GM10266 (cell line): ENCODE data around the gene LHFPL6.

Source experiments
- DNase-seq: peaks from one replicate; pipeline ENCODE4 v3.0.0; 2012; ENCODE audit errors: extremely low spot score
- TF ChIP-seq, protein P1 (sequence below): IDR thresholded peaks from 2 replicates; pipeline ENCODE4 v1.5.1; 2012; ENCODE audit warnings: mild to moderate bottlenecking, low read depth; ENCODE audit not compliant: control insufficient read depth, insufficient read depth; ENCODE audit errors: missing control alignments

The LHFPL6 gene

DNA sequence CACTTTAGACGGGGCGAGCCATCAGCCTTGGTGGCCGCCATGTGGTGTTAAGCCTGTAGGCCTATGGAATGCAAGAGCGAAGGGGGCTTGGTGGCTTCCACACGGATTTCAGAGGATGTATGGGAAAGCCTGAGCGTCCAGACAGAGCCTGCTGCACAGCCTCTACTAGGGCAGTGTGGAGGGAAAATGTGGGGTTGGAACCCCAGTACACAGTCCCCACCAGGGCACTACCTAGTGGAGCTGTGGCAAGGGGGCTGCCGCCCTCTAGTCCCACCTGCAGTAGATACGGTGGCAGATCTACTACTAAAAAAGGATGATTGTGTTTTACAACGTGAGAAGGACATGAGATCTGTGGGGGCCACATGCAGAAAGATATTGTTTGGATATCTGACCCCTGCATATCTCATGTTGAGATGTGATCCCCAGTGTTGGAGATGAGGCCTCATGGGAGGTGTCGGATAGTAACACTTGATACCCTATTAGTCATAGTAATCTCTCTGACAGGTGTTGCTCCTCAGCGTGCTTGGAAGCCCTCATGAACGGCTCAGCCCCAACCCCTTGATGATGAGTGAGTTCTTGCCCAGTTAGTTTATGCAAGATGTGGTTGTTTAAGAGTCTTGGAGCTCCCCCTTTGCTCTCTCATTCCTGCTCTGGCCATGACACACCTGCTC, 45.6 kb downstream of the LHFPL6 start:
- TF ChIP-seq, protein P1, sequence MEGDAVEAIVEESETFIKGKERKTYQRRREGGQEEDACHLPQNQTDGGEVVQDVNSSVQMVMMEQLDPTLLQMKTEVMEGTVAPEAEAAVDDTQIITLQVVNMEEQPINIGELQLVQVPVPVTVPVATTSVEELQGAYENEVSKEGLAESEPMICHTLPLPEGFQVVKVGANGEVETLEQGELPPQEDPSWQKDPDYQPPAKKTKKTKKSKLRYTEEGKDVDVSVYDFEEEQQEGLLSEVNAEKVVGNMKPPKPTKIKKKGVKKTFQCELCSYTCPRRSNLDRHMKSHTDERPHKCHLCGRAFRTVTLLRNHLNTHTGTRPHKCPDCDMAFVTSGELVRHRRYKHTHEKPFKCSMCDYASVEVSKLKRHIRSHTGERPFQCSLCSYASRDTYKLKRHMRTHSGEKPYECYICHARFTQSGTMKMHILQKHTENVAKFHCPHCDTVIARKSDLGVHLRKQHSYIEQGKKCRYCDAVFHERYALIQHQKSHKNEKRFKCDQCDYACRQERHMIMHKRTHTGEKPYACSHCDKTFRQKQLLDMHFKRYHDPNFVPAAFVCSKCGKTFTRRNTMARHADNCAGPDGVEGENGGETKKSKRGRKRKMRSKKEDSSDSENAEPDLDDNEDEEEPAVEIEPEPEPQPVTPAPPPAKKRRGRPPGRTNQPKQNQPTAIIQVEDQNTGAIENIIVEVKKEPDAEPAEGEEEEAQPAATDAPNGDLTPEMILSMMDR, result no peak
- no peak for DNase-seq

DNA sequence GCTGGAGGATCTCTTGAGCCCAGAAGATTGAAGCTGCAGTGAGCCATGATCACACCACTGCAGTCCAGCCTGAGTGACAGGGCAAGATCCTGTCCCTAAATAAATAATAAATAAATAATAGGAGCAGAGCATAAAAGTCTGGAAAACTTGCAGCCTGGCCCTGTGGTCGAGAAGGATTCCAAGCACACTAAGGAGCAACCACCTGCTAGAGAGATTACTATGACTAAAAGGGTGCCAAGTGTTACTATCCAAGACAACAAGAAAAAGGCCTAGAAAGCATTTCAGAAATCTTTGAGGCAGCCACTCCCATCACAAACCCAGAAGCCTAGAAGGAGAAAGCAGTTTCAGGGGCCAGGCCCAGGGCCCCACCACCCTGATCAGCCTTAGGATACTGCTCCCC, 46.1 kb downstream of the LHFPL6 start:
- TF ChIP-seq, protein P1, result no peak
- no peak for DNase-seq

DNA sequence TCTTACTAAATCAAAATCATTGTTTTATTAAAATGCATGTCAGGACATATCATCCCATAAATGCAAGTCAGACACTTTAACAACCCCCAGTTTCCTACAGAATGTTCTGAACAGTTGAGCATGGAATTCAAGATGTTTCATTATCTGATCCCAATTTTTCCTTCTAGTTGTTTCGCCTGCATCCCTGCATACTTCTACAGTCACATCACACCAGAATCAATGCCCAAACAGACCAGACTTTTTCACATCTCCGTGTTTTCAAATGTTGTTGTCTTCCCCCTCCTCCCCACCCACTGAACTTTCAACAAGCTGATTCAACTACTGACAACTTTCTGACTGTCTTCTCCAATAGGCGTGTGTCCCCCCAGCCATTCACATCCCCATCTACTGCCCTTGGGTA, 48.6 kb downstream of the LHFPL6 start:
- DNase-seq, result no peak
- TF ChIP-seq, protein P1, result no peak

DNA sequence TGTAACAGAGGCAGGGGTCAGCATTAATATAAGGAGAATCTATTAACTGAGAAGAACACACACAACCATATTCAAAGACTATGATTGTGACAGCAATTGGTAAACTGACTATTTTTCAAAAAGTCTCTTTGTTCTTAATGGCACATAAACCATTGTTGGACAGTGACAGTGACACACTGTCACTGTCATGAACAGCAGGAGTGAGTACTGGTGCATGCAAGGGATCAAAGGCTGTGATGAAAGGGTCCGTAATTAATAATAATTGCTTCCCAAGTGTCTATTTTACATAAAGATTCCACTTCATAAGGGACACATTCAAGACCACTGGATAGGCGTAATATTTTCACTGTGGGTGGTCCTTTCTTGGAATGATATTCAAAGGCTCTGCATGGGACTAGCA, 50.7 kb downstream of the LHFPL6 start:
- TF ChIP-seq, protein P1, result no peak
- DNase-seq, result no peak

DNA sequence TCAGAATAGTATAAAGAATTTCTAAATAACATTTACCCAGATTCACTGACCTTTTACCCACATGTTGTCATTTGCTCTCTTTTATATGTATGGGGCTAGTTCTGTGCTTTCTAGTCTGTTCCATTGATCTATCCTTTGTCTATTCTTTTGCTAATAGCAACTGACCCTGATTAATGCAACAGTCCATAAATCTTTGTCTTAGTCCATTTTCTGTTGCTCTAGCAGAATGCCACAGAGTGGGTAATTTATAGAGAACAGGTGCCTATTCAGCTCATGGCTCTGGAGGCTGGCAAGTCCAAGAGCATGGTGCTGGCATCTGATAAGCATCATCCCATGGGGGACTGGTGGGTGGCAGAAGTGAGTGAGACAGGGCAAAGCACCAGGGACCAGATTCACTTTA, 52.1 kb downstream of the LHFPL6 start:
- DNase-seq, result no peak
- TF ChIP-seq, protein P1, result no peak

DNA sequence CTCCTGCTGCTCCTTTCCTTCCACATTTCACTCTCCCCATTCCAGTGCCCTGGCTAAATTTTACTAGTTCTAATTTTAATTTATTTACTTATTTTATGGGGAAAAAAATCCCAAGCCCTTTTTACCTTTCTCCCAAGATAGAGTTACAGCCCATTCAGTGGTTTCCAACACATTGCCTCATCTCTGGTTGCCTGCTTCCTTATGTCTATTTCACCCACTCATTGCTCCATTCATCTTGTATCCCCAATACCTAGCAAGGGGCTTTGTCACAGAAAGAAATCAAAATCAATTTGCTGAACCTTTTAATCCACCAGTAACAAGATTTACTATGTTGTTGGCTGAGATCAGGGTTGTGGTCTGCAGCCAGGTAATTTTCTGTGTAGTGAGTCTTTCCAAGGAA, 55.9 kb downstream of the LHFPL6 start:
- TF ChIP-seq, protein P1, result no peak
- DNase-seq, result no peak

DNA sequence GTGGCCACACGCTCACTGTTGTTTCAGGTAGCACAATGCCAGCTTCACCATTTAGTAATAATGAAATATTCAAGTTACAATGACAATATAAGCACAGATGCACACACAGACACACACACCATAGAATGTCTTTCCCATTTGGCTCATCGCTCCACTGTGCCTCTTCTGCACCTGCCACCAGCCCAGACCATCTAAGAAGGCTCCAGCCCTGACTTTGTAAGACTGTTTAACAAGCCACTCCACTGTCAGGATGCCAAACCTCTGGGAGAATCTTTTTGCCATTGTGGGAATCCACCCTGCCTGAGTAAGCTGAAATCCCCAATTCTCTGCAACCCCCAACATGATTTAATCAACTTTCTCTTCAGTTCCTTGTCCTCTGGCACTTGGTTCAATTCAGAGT, 60.6 kb downstream of the LHFPL6 start:
- TF ChIP-seq, protein P1, result no peak
- no peak for DNase-seq
